Spleen (tissue), 7 donors: ENCODE data around the gene THOC6.

Experiments used
- POLR2A ChIP-seq, 3 donors: fragments of 450-650 bp; IDR thresholded peaks; one replicate each; pipeline ENCODE4 v1.5.1; 2017; ENCODE audit warnings: antibody characterized with exemption in 3 of 3, mild to moderate bottlenecking in 1 of 3
- TF ChIP-seq, protein P1 (sequence below), 11 experiments: fragments of 200-600 bp in 7 of 11; fragments of 450-650 bp in 4 of 11; sonication (generic) in 4 of 11; IDR thresholded peaks in 8 of 11; conservative IDR thresholded peaks in 3 of 11; 1 replicate in 7 of 11; 2 replicates in 4 of 11; pipeline versions ENCODE4 v1.4.0 to v1.8.0; 2016 to 2021; ENCODE audit warnings: antibody characterized with exemption in 11 of 11, inconsistent platforms in 4 of 11, mild to moderate bottlenecking in 1 of 11
- donor health status: DM: no; HTN: no; CAD: no; lungs with moderate emphysema.
- donor health status: DM: no; HTN: no; CAD: no.
- donor health status: DM: no; HTN: no; CAD: no.

GRCh38 chr16:3013998-3014690 lies 9.7 kb upstream of the THOC6 start:
- TF ChIP-seq, protein P1, sequence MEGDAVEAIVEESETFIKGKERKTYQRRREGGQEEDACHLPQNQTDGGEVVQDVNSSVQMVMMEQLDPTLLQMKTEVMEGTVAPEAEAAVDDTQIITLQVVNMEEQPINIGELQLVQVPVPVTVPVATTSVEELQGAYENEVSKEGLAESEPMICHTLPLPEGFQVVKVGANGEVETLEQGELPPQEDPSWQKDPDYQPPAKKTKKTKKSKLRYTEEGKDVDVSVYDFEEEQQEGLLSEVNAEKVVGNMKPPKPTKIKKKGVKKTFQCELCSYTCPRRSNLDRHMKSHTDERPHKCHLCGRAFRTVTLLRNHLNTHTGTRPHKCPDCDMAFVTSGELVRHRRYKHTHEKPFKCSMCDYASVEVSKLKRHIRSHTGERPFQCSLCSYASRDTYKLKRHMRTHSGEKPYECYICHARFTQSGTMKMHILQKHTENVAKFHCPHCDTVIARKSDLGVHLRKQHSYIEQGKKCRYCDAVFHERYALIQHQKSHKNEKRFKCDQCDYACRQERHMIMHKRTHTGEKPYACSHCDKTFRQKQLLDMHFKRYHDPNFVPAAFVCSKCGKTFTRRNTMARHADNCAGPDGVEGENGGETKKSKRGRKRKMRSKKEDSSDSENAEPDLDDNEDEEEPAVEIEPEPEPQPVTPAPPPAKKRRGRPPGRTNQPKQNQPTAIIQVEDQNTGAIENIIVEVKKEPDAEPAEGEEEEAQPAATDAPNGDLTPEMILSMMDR (IDR thresholded peaks at IDR 0.05 in 8 of 11, conservative IDR thresholded peaks at IDR 0.05 in 3 of 11): no peak
- no peak for TF ChIP-seq POLR2A (IDR thresholded peaks at IDR 0.05)
